Testis (tissue), 3 donors: Measurements from ENCODE around the gene DDB1. TPM values are rescaled to one million over a fixed set of nuclear protein-coding genes. Genes with fewer than 3 reads are reported as not detected.
A peak's percentile ranks its signal among the peaks of the same experiment; 100 is the strongest.

Source experiments
- DNase-seq: peaks from one replicate; pipeline ENCODE4 v3.0.0-alpha.2; 2019
- H3K27ac ChIP-seq, 2 donors: fragments of 200-600 bp; sonication (generic); one replicate each; pipeline ENCODE4 v1.5.1; 2019
- H3K27me3 ChIP-seq: fragments of 200-600 bp; sonication (generic); one replicate; pipeline ENCODE4 v1.5.1; 2019
- H3K36me3 ChIP-seq: fragments of 200-600 bp; sonication (generic); one replicate; pipeline ENCODE4 v1.5.1; 2017; ENCODE audit warnings: low read depth; ENCODE audit errors: missing control alignments
- H3K4me1 ChIP-seq: fragments of 200-600 bp; sonication (generic); one replicate; pipeline ENCODE4 v1.5.1; 2019
- H3K4me3 ChIP-seq, 2 donors: fragments of 200-600 bp; sonication (generic); one replicate each; pipeline ENCODE4 v1.5.1; 2017 to 2019
- H3K9me3 ChIP-seq: fragments of 200-600 bp; sonication (generic); one replicate; pipeline ENCODE4 v1.5.1; 2017
- CTCF ChIP-seq, 3 experiments: fragments of 450-650 bp in 2 of 3; fragments of 200-600 bp in 1 of 3; sonication (generic) in 1 of 3; IDR thresholded peaks; one replicate each; pipeline ENCODE4 v1.5.1; 2016 to 2019; ENCODE audit warnings: antibody characterized with exemption in 3 of 3, mild to moderate bottlenecking in 2 of 3, moderate library complexity in 1 of 3
- POLR2A ChIP-seq: fragments of 450-650 bp; IDR thresholded peaks from one replicate; pipeline ENCODE4 v1.6.1; 2017; ENCODE audit warnings: antibody characterized with exemption, mild to moderate bottlenecking, moderate library complexity
- WGBS, 2 donors: methylation state at CpG; one replicate each; pipeline ENCODE4 v1.1.5; 2018; 5-methylcytosine and 5-hydroxymethylcytosine counted together
- intact Hi-C: fragments of 100-400 bp; cut with DNase I; formaldehyde crosslinking; loops from one replicate; pipeline ENCODE4 v1.15.1; 2023; ENCODE audit warnings: low total_unique reads
- polyA plus RNA-seq: library from polyadenylated mRNA; stranded (reverse); fragments of 350-450 nt; fragmentation: Illumina TruSeq; extraction: RNeasy Lipid Tissue Mini Kit (QIAGEN cat#74804); gene quantifications from one replicate; pipeline ENCODE4 v1.2.3, GENCODE V29; 2014; ENCODE audit warnings: low read depth, low replicate concordance; ENCODE audit not compliant: insufficient read depth
- total RNA-seq, 2 donors: library from RNA; depleted of rRNA; stranded (reverse); fragments of >200 nt; gene quantifications; one replicate each; pipeline ENCODE4 v1.2.3, GENCODE V29; 2016

The DDB1 gene
- total and polyA plus RNA-seq, 3 donors from 2014 or later, result 257 to 333 (median 266) TPM

- 42 to 71% methylated on average over 1 of the region's 1 CpG for WGBS, 2 donors
- H3K27me3 ChIP-seq, result no peaks in the 10 kb centered on the region
- no peaks in the 10 kb centered on the region for H3K9me3 ChIP-seq
- peak; percentile 49 for DNase-seq
- no peak for TF ChIP-seq CTCF (IDR thresholded peaks at IDR 0.05)
- H3K4me3 ChIP-seq, result no peak overlapping the region
- intact Hi-C loops, result loop anchor here (5.0 to 10.0 kb wide), 2 partner anchors 52 to 99 kb away; partner anchors contain the start of gene SDHAF2
- H3K4me1 ChIP-seq, result peaks cover 49% of the 10 kb centered on the region
- peak overlapping the region; percentile 82 to 95 for H3K27ac ChIP-seq
- no peaks in the 10 kb centered on the region for H3K36me3 ChIP-seq
Observed at GRCh38 chr11:61335355-61335710, 2.4 kb upstream of the DDB1 start.

GRCh38 chr11:61334434-61335354, 1.8 kb upstream of the DDB1 start:
- Histone ChIP-seq H3K27ac (peak overlapping the region; percentile 82 to 95), H3K4me1 (peaks cover 49% of the 10 kb centered on the region), H3K36me3 (no peaks in the 10 kb centered on the region), H3K27me3 (no peaks in the 10 kb centered on the region), H3K4me3 (no peak overlapping the region), H3K9me3 (no peaks in the 10 kb centered on the region)
- peak; percentile 90 for DNase-seq
- intact Hi-C loops, result loop anchor here (5.0 to 10.0 kb wide), 2 partner anchors 53 to 100 kb away; partner anchors contain the start of gene SDHAF2
- TF ChIP-seq POLR2A, result no peak
- no peak for TF ChIP-seq CTCF (IDR thresholded peaks at IDR 0.05)
- 37 to 50% methylated on average over 15 to 16 of the region's 16 CpGs for WGBS, 2 donors

- intact Hi-C loops, result loop anchor here (10.0 kb wide), 1 partner anchor 101 kb away; the partner anchor contains the start of gene SDHAF2
- Histone ChIP-seq H3K36me3 (no peaks in the 10 kb centered on the region), H3K27me3 (no peaks in the 10 kb centered on the region), H3K4me1 (peaks cover 56% of the 10 kb centered on the region), H3K27ac (peak overlapping the region; percentile 82 to 95), H3K9me3 (no peaks in the 10 kb centered on the region), H3K4me3 (peak overlapping the region; percentile 85 to 91)
- 18% methylated on average over 19 of the region's 19 CpGs for WGBS, 2 donors
- DNase-seq, result no peak
- TF ChIP-seq CTCF (IDR thresholded peaks at IDR 0.05) (no peak), POLR2A (no peak)
Observed at GRCh38 chr11:61333550-61334433, 887 bp upstream of the DDB1 start.

GRCh38 chr11:61332281-61332796, 566 bp downstream of the DDB1 start:
- no peak for TF ChIP-seq CTCF (IDR thresholded peaks at IDR 0.05)
- no peak for TF ChIP-seq POLR2A
- intact Hi-C loops, result loop anchor here (10.0 kb wide), 1 partner anchor 102 kb away; the partner anchor contains the start of gene SDHAF2

More at GRCh38 chr11:61332281-61332796, 566 bp downstream of the DDB1 start:
- Histone ChIP-seq H3K9me3 (no peaks in the 10 kb centered on the region), H3K27me3 (no peaks in the 10 kb centered on the region), H3K27ac (peak overlapping the region; percentile 82 to 95), H3K4me3 (peak overlapping the region; percentile 85 to 91), H3K36me3 (no peaks in the 10 kb centered on the region), H3K4me1 (peaks cover 56% of the 10 kb centered on the region)
- peak; percentile 29 for DNase-seq
- WGBS, 2 donors, result 0 to 1% methylated on average over 20 to 24 of the region's 24 CpGs
